DOHH2 (cell line): ENCODE data around the gene HES7.

Source experiments
- CTCF ChIP-seq: fragments of 200-600 bp; sonication (generic); IDR thresholded peaks from one replicate; pipeline ENCODE4 v1.5.1; 2014; ENCODE audit warnings: antibody characterized with exemption, mild to moderate bottlenecking, low read depth, low read length; ENCODE audit not compliant: poor library complexity, severe bottlenecking
- EZH2phosphoT487 ChIP-seq: fragments of 200-600 bp; sonication (generic); IDR thresholded peaks from 2 replicates; pipeline ENCODE4 v1.6.1; 2017; ENCODE audit warnings: borderline replicate concordance, mild to moderate bottlenecking, antibody characterized with exemption, low read length, moderate library complexity, mixed read lengths

- TF ChIP-seq CTCF: no peak
- no peak for TF ChIP-seq EZH2phosphoT487
These were observed 42.8 kb upstream of the HES7 start for GRCh38 chr17:8166731-8167130.
